HUES64 (cell line): ENCODE results near the gene WDR11. TPM values are rescaled to one million over a fixed set of nuclear protein-coding genes. Genes with fewer than 3 reads are reported as not detected.

Experiments used
- H3K27ac ChIP-seq: 2 replicates; pipeline ENCODE4 v1.7.0; 2013; ENCODE audit warnings: low read depth, low read length, inconsistent platforms
- H3K27me3 ChIP-seq: 2 replicates; pipeline ENCODE4 v1.6.1; 2013; ENCODE audit warnings: mild to moderate bottlenecking, low read length; ENCODE audit not compliant: insufficient read depth
- H3K36me3 ChIP-seq: 2 replicates; pipeline ENCODE4 v1.6.1; 2013; ENCODE audit warnings: mild to moderate bottlenecking, low read length; ENCODE audit not compliant: insufficient read depth
- H3K4me1 ChIP-seq: 2 replicates; pipeline ENCODE4 v1.6.1; 2013; ENCODE audit warnings: mild to moderate bottlenecking, low read length, moderate library complexity; ENCODE audit not compliant: insufficient read depth
- H3K4me3 ChIP-seq: 2 replicates; pipeline ENCODE4 v1.5.1; 2013; ENCODE audit warnings: mild to moderate bottlenecking, low read length, moderate library complexity
- H3K9ac ChIP-seq: 2 replicates; pipeline ENCODE4 v1.6.1; 2013; ENCODE audit warnings: mild to moderate bottlenecking, low read depth, low read length
- H3K9me3 ChIP-seq: 2 replicates; pipeline ENCODE4 v1.6.1; 2013; ENCODE audit warnings: low read depth, low read length; ENCODE audit not compliant: insufficient read depth
- WGBS: fragments of 150-250, 120-280 bp; methylation state at CpG from one replicate; pipeline ENCODE4 v1.1.7; 2013; ENCODE audit warnings: missing lambda C conversion rate; 5-methylcytosine and 5-hydroxymethylcytosine counted together
- polyA plus RNA-seq, 2 experiments: library from polyadenylated mRNA; stranded (reverse); fragments of 50-300 nt; gene quantifications; one replicate each; pipeline ENCODE4 v1.2.3, GENCODE V29; 2013

The WDR11 gene
- polyA plus RNA-seq (2013, experiment 1 of 2) = 23.7 TPM
- 26.9 TPM for polyA plus RNA-seq (2013, experiment 2 of 2)

- 5% methylated on average over 45 of the region's 45 CpGs for WGBS
- Histone ChIP-seq H3K27ac (peak within 1 kb of the TSS; percentile 75), H3K27me3 (no peaks in the 10 kb centered on the region)
Observed at GRCh38 chr10:120850911-120851865, at the start of gene WDR11. WDR11 (plus strand) TSS chr10:120851362; CDS start chr10:120851421, 59 bp downstream.

GRCh38 chr10:120802935-120803334 is 48.2 kb upstream of the WDR11 start:
- H3K36me3 ChIP-seq = no peaks in the 10 kb centered on the region
- H3K4me3 ChIP-seq = no peak overlapping the region
- no peak overlapping the region for H3K9ac ChIP-seq
- H3K4me1 ChIP-seq = peaks cover 39% of the 10 kb centered on the region
- H3K27me3 ChIP-seq = no peaks in the 10 kb centered on the region
- 86% methylated on average over 3 of the region's 3 CpGs for WGBS
- no peaks in the 10 kb centered on the region for H3K9me3 ChIP-seq
- H3K27ac ChIP-seq = peak overlapping the region; percentile 49; the same call in 1 of the 2 replicates

More at GRCh38 chr10:120850911-120851865, at the start of gene WDR11:
- Histone ChIP-seq H3K36me3 (peaks cover 31% of the 10 kb centered on the region), H3K4me1 (peaks cover 4% of the 10 kb centered on the region), H3K9me3 (peaks cover 12% of the 10 kb centered on the region; the same call in 1 of the 2 replicates), H3K4me3 (peak within 1 kb of the TSS; percentile 81), H3K9ac (peak within 1 kb of the TSS; percentile 84)

- no peaks in the 10 kb centered on the region for H3K9me3 ChIP-seq
- WGBS = 98% methylated on average over 5 of the region's 5 CpGs
- no peak overlapping the region for H3K4me3 ChIP-seq
- no peak overlapping the region for H3K27ac ChIP-seq
- H3K36me3 ChIP-seq = no peaks in the 10 kb centered on the region
- no peaks in the 10 kb centered on the region for H3K27me3 ChIP-seq
- no peak overlapping the region for H3K9ac ChIP-seq
- H3K4me1 ChIP-seq = peaks cover 39% of the 10 kb centered on the region
Observed at GRCh38 chr10:120803972-120804371, 47.2 kb upstream of the WDR11 start.

- no peaks in the 10 kb centered on the region for H3K9me3 ChIP-seq
- peaks cover 34% of the 10 kb centered on the region for H3K4me1 ChIP-seq
- H3K9ac ChIP-seq = no peak overlapping the region
- no peaks in the 10 kb centered on the region for H3K36me3 ChIP-seq
- no peaks in the 10 kb centered on the region for H3K27me3 ChIP-seq
- H3K27ac ChIP-seq = no peak overlapping the region
- H3K4me3 ChIP-seq = no peak overlapping the region
- WGBS = 96% methylated on average over 7 of the region's 7 CpGs
Observed at GRCh38 chr10:120805014-120805812, 45.9 kb upstream of the WDR11 start.

GRCh38 chr10:120806081-120806480 is 45.1 kb upstream of the WDR11 start:
- H3K27me3 ChIP-seq = no peaks in the 10 kb centered on the region

GRCh38 chr10:120810298-120810697 is 40.9 kb upstream of the WDR11 start:
- Histone ChIP-seq H3K27ac (no peak overlapping the region), H3K9me3 (no peaks in the 10 kb centered on the region), H3K36me3 (no peaks in the 10 kb centered on the region), H3K9ac (no peak overlapping the region), H3K4me3 (no peak overlapping the region), H3K4me1 (peaks cover 10% of the 10 kb centered on the region; the same call in 1 of the 2 replicates), H3K27me3 (no peaks in the 10 kb centered on the region)
- WGBS = 53% methylated on average over 2 of the region's 2 CpGs

More at GRCh38 chr10:120806081-120806480, 45.1 kb upstream of the WDR11 start:
- Histone ChIP-seq H3K4me1 (peaks cover 30% of the 10 kb centered on the region), H3K27ac (no peak overlapping the region), H3K9me3 (no peaks in the 10 kb centered on the region), H3K9ac (no peak overlapping the region), H3K4me3 (no peak overlapping the region), H3K36me3 (no peaks in the 10 kb centered on the region)
- whole genome bisulfite sequencing = 96% methylated on average over 2 of the region's 2 CpGs

GRCh38 chr10:120813085-120813484 is 38.1 kb upstream of the WDR11 start:
- Histone ChIP-seq H3K9me3 (no peaks in the 10 kb centered on the region), H3K9ac (no peak overlapping the region), H3K27me3 (no peaks in the 10 kb centered on the region), H3K27ac (no peak overlapping the region), H3K4me3 (no peak overlapping the region), H3K36me3 (no peaks in the 10 kb centered on the region), H3K4me1 (peaks cover 10% of the 10 kb centered on the region; the same call in 1 of the 2 replicates)
- WGBS = 93% methylated on average over 6 of the region's 6 CpGs

- no peak overlapping the region for H3K9ac ChIP-seq
- no peaks in the 10 kb centered on the region for H3K36me3 ChIP-seq
- H3K27ac ChIP-seq = no peak overlapping the region
- no peaks in the 10 kb centered on the region for H3K4me1 ChIP-seq
- WGBS = 78% methylated on average over 3 of the region's 4 CpGs
- no peaks in the 10 kb centered on the region for H3K9me3 ChIP-seq
- H3K4me3 ChIP-seq = no peak overlapping the region
- H3K27me3 ChIP-seq = no peaks in the 10 kb centered on the region
Observed at GRCh38 chr10:120818301-120818700, 32.9 kb upstream of the WDR11 start.

GRCh38 chr10:120819366-120819765 is 31.8 kb upstream of the WDR11 start:
- Histone ChIP-seq H3K36me3 (no peaks in the 10 kb centered on the region), H3K9me3 (no peaks in the 10 kb centered on the region), H3K27me3 (no peaks in the 10 kb centered on the region), H3K27ac (no peak overlapping the region), H3K9ac (no peak overlapping the region), H3K4me3 (no peak overlapping the region), H3K4me1 (no peaks in the 10 kb centered on the region)
- WGBS = 94% methylated on average over 6 of the region's 6 CpGs

GRCh38 chr10:120823266-120823665 is 27.9 kb upstream of the WDR11 start:
- Histone ChIP-seq H3K4me3 (no peak overlapping the region), H3K27me3 (no peaks in the 10 kb centered on the region), H3K36me3 (no peaks in the 10 kb centered on the region), H3K9me3 (no peaks in the 10 kb centered on the region), H3K4me1 (peaks cover 23% of the 10 kb centered on the region), H3K9ac (no peak overlapping the region), H3K27ac (no peak overlapping the region)
- WGBS = 90% methylated on average over 2 of the region's 2 CpGs

- H3K4me1 ChIP-seq = peaks cover 23% of the 10 kb centered on the region
- H3K4me3 ChIP-seq = no peak overlapping the region
- H3K27ac ChIP-seq = no peak overlapping the region
- WGBS = 59% methylated on average over 9 of the region's 9 CpGs
- no peaks in the 10 kb centered on the region for H3K27me3 ChIP-seq
- no peak overlapping the region for H3K9ac ChIP-seq
- no peaks in the 10 kb centered on the region for H3K36me3 ChIP-seq
- H3K9me3 ChIP-seq = no peaks in the 10 kb centered on the region
Observed at GRCh38 chr10:120824881-120825309, 26.3 kb upstream of the WDR11 start.
